Measurements from ENCODE around the gene CLIP1. TPM values are rescaled to one million over a fixed set of nuclear protein-coding genes. Genes with fewer than 3 reads are reported as not detected.

The CLIP1 gene
- total and polyA plus RNA-seq, 5 donors from 2014 or later, result 17.1 to 99.8 (median 18.8) TPM

- Mint-ChIP-seq H3K4me3 (no peak overlapping the region), H3K9me3 (no peaks in the 10 kb centered on the region), H3K27ac (no peak overlapping the region), H3K4me1 (no peaks in the 10 kb centered on the region), H3K36me3 (peaks cover 24% of the 10 kb centered on the region), H3K27me3 (no peaks in the 10 kb centered on the region)
- no peak for ATAC-seq (ENCODE audit: low read depth in 2 of 2)
- Histone ChIP-seq H3K27ac (ENCODE audit: insufficient read depth, low read length, poor library complexity, severe bottlenecking) (no peak overlapping the region), H3K4me3 (ENCODE audit: low read depth, low read length) (no peak overlapping the region), H3K27me3 (ENCODE audit: control insufficient read depth, insufficient read depth, low read length) (no peaks in the 10 kb centered on the region), H3K9me3 (ENCODE audit: control insufficient read depth in 2 of 2, low read length in 2 of 2) (no peaks in the 10 kb centered on the region), H3K36me3 (ENCODE audit: control insufficient read depth, insufficient read depth, low read length) (peaks cover 51% of the 10 kb centered on the region), H3K4me1 (ENCODE audit: control insufficient read depth, insufficient read depth, low read length, poor library complexity, severe bottlenecking) (no peaks in the 10 kb centered on the region)
- DNase-seq, result no peak
Measured at GRCh38 chr12:122311696-122312095, 110.8 kb downstream of the CLIP1 start.

DNA sequence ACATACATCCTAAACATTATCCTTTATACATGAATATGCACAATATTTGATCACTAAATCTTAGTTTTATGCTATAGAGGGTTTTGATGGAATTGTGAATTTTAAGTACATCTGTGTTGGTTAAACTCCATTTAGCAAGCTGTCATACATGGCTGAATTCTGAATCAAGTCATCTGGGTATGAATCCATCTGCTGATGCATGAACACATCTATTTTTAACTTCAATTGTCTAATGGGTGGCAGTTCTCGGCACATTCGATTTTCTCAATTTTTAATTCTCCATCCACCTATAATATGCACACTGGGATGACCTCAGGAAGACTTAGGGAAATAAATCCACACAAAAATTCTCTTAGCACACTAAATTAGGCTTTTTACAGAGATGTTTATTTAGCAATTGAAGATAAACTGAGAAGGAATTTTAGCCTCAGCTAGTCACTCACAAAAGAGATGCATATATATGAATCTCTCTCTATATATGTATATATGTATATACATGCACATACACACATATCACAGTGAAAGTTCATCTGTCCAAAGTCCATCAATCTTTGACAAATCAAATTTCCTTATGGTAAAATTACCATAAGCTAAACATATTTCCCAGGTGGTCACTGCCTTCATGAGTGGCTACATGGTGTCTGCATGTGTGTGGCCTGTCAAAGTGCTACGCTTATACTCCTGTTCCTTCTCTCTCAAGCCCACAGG, 111.7 kb downstream of the CLIP1 start:
- peaks cover 26% of the 10 kb centered on the region for H3K36me3 Mint-ChIP-seq

DNA sequence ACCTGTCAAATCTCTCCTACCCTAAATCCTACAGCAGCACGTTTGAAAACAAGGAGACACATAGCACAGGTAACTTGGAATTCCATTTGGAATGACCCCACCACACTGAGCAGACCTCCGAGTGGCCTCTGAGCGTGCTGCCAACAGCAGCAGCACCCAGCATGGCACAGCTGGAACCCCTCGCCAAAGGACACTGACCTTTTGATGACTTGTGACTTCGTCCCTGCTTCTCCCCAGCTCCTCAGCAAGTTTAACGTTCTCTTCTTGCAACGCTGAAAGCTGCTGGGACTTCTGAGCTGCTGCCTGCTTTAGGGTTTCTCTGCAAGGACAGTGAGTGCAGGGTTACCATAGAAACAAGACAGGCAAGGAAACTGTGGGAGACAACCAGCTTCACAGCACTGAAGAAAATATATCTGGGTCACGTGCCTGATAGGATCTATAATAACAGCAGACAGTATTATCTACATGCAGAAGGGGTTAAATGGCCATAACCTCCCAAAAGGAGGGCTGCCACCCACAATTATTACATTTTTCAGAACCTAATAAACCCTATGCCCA, 112.8 kb downstream of the CLIP1 start:
- H3K4me3 Mint-ChIP-seq, result no peak overlapping the region
- Histone ChIP-seq H3K4me1 (ENCODE audit: control insufficient read depth, insufficient read depth, low read length, poor library complexity, severe bottlenecking) (no peaks in the 10 kb centered on the region), H3K27ac (ENCODE audit: insufficient read depth, low read length, poor library complexity, severe bottlenecking) (no peak overlapping the region), H3K27me3 (ENCODE audit: control insufficient read depth, insufficient read depth, low read length) (no peaks in the 10 kb centered on the region), H3K36me3 (ENCODE audit: control insufficient read depth, insufficient read depth, low read length) (peaks cover 46% of the 10 kb centered on the region), H3K9me3 (ENCODE audit: control insufficient read depth in 2 of 2, low read length in 2 of 2) (no peaks in the 10 kb centered on the region), H3K4me3 (ENCODE audit: low read depth, low read length) (no peak overlapping the region)
- ATAC-seq (ENCODE audit: low read depth in 2 of 2), result no peak
- no peaks in the 10 kb centered on the region for H3K4me1 Mint-ChIP-seq
- H3K36me3 Mint-ChIP-seq, result peaks cover 22% of the 10 kb centered on the region
- H3K27ac Mint-ChIP-seq, result peak overlapping the region in 1 of 3 donors; percentile 40
- DNase-seq, result no peak
- no peaks in the 10 kb centered on the region for H3K27me3 Mint-ChIP-seq
- no peaks in the 10 kb centered on the region for H3K9me3 Mint-ChIP-seq

More for the DNA sequence above, 111.7 kb downstream of the CLIP1 start:
- DNase-seq (no peak), ATAC-seq (ENCODE audit: low read depth in 2 of 2) (no peak)
- H3K9me3 ChIP-seq (ENCODE audit: control insufficient read depth in 2 of 2, low read length in 2 of 2), result no peaks in the 10 kb centered on the region
- no peak overlapping the region for H3K4me3 ChIP-seq (ENCODE audit: low read depth, low read length)
- Mint-ChIP-seq H3K4me3 (no peak overlapping the region), H3K9me3 (no peaks in the 10 kb centered on the region), H3K27ac (peak overlapping the region in 1 of 3 donors; percentile 69), H3K4me1 (no peaks in the 10 kb centered on the region), H3K27me3 (no peaks in the 10 kb centered on the region)
- H3K36me3 ChIP-seq (ENCODE audit: control insufficient read depth, insufficient read depth, low read length), result peaks cover 49% of the 10 kb centered on the region
- no peaks in the 10 kb centered on the region for H3K27me3 ChIP-seq (ENCODE audit: control insufficient read depth, insufficient read depth, low read length)
- H3K4me1 ChIP-seq (ENCODE audit: control insufficient read depth, insufficient read depth, low read length, poor library complexity, severe bottlenecking), result no peaks in the 10 kb centered on the region
- H3K27ac ChIP-seq (ENCODE audit: insufficient read depth, low read length, poor library complexity, severe bottlenecking), result no peak overlapping the region

- H3K36me3 ChIP-seq (ENCODE audit: control insufficient read depth, insufficient read depth, low read length), result peaks cover 50% of the 10 kb centered on the region
- H3K36me3 Mint-ChIP-seq, result peaks cover 20% of the 10 kb centered on the region
- H3K9me3 Mint-ChIP-seq, result no peaks in the 10 kb centered on the region
- no peaks in the 10 kb centered on the region for H3K4me1 ChIP-seq (ENCODE audit: control insufficient read depth, insufficient read depth, low read length, poor library complexity, severe bottlenecking)
- H3K4me3 ChIP-seq (ENCODE audit: low read depth, low read length), result no peak overlapping the region
- no peaks in the 10 kb centered on the region for H3K27me3 Mint-ChIP-seq
- DNase-seq (no peak), ATAC-seq (ENCODE audit: low read depth in 2 of 2) (no peak)
- no peak overlapping the region for H3K4me3 Mint-ChIP-seq
- no peaks in the 10 kb centered on the region for H3K4me1 Mint-ChIP-seq
- no peaks in the 10 kb centered on the region for H3K9me3 ChIP-seq (ENCODE audit: control insufficient read depth in 2 of 2, low read length in 2 of 2)
- H3K27ac Mint-ChIP-seq, result no peak overlapping the region
- H3K27ac ChIP-seq (ENCODE audit: insufficient read depth, low read length, poor library complexity, severe bottlenecking), result no peak overlapping the region
- no peaks in the 10 kb centered on the region for H3K27me3 ChIP-seq (ENCODE audit: control insufficient read depth, insufficient read depth, low read length)
Measured at GRCh38 chr12:122308811-122309210, 113.7 kb downstream of the CLIP1 start.

DNA sequence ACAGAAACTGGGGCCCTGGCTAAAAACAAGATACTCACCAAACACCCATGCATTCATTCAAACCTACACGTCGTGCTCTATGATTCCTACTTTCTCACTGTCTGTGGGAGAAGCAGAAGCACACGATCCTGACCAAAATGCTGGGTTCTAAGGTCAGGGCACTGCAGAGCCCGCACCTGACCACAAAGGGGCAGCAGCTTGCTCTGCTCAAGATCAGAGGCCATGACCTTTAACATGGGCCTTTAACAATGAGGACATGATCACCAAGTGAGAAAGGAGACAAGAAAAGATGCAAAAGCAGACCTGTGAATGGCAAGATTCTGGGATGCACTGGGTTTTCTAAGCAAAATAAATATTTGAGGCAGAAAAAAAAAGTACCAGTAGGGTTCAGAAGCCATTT, 116.1 kb downstream of the CLIP1 start:
- H3K27ac ChIP-seq (ENCODE audit: insufficient read depth, low read length, poor library complexity, severe bottlenecking), result no peak overlapping the region
- Mint-ChIP-seq H3K9me3 (no peaks in the 10 kb centered on the region), H3K4me1 (peaks cover 0 to 6% (median 3%) of the 10 kb centered on the region in 4 donors), H3K36me3 (peaks cover 28% of the 10 kb centered on the region), H3K27me3 (no peaks in the 10 kb centered on the region), H3K27ac (peak overlapping the region in 1 of 3 donors; percentile 68), H3K4me3 (no peak overlapping the region)
- no peaks in the 10 kb centered on the region for H3K27me3 ChIP-seq (ENCODE audit: control insufficient read depth, insufficient read depth, low read length)
- H3K36me3 ChIP-seq (ENCODE audit: control insufficient read depth, insufficient read depth, low read length), result peaks cover 59% of the 10 kb centered on the region
- H3K4me1 ChIP-seq (ENCODE audit: control insufficient read depth, insufficient read depth, low read length, poor library complexity, severe bottlenecking), result no peaks in the 10 kb centered on the region
- no peaks in the 10 kb centered on the region for H3K9me3 ChIP-seq (ENCODE audit: control insufficient read depth in 2 of 2, low read length in 2 of 2)
- DNase-seq (peak in 1 of 3 donors; percentile 5), ATAC-seq (ENCODE audit: low read depth in 2 of 2) (no peak)
- H3K4me3 ChIP-seq (ENCODE audit: low read depth, low read length), result no peak overlapping the region

DNA sequence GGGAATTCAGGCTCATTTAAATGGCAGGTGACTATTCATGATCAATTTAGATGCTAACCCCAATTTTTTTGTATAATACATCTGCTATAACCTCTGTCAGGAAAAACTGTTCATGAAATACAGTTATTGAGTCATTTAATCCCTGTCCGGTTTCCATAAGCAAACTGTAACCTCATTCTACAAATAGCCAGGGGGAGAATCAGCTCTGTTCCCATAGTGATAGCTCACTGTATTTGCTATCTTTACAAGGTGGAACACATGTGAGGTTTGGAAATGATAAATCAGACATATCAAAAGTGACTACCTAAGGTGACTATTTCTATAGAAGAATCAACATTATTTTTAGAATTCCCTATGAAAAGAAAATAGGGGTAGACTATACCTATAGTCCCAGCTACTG, 117.5 kb downstream of the CLIP1 start:
- Histone ChIP-seq H3K9me3 (ENCODE audit: control insufficient read depth in 2 of 2, low read length in 2 of 2) (no peaks in the 10 kb centered on the region), H3K27me3 (ENCODE audit: control insufficient read depth, insufficient read depth, low read length) (no peaks in the 10 kb centered on the region), H3K36me3 (ENCODE audit: control insufficient read depth, insufficient read depth, low read length) (peaks cover 56% of the 10 kb centered on the region), H3K4me3 (ENCODE audit: low read depth, low read length) (no peak overlapping the region), H3K27ac (ENCODE audit: insufficient read depth, low read length, poor library complexity, severe bottlenecking) (no peak overlapping the region), H3K4me1 (ENCODE audit: control insufficient read depth, insufficient read depth, low read length, poor library complexity, severe bottlenecking) (no peaks in the 10 kb centered on the region)
- H3K27me3 Mint-ChIP-seq, result no peaks in the 10 kb centered on the region
- no peaks in the 10 kb centered on the region for H3K9me3 Mint-ChIP-seq
- H3K4me1 Mint-ChIP-seq, result peaks cover 0 to 16% (median 3%) of the 10 kb centered on the region in 4 donors
- DNase-seq (no peak), ATAC-seq (ENCODE audit: low read depth in 2 of 2) (no peak)
- H3K36me3 Mint-ChIP-seq, result peaks cover 36% of the 10 kb centered on the region
- no peak overlapping the region for H3K4me3 Mint-ChIP-seq
- H3K27ac Mint-ChIP-seq, result no peak overlapping the region

GRCh38 chr12:122303068-122303467, 119.4 kb downstream of the CLIP1 start:
- Histone ChIP-seq H3K27me3 (ENCODE audit: control insufficient read depth, insufficient read depth, low read length) (no peaks in the 10 kb centered on the region), H3K36me3 (ENCODE audit: control insufficient read depth, insufficient read depth, low read length) (peaks cover 47% of the 10 kb centered on the region), H3K4me3 (ENCODE audit: low read depth, low read length) (no peak overlapping the region), H3K9me3 (ENCODE audit: control insufficient read depth in 2 of 2, low read length in 2 of 2) (no peaks in the 10 kb centered on the region), H3K4me1 (ENCODE audit: control insufficient read depth, insufficient read depth, low read length, poor library complexity, severe bottlenecking) (no peaks in the 10 kb centered on the region), H3K27ac (ENCODE audit: insufficient read depth, low read length, poor library complexity, severe bottlenecking) (no peak overlapping the region)
- H3K9me3 Mint-ChIP-seq, result no peaks in the 10 kb centered on the region
- no peaks in the 10 kb centered on the region for H3K27me3 Mint-ChIP-seq
- ATAC-seq (ENCODE audit: low read depth in 2 of 2) (no peak), DNase-seq (no peak)
- no peak overlapping the region for H3K4me3 Mint-ChIP-seq
- H3K36me3 Mint-ChIP-seq, result peaks cover 43% of the 10 kb centered on the region
- peaks cover 0 to 16% (median 3%) of the 10 kb centered on the region in 4 donors for H3K4me1 Mint-ChIP-seq
- H3K27ac Mint-ChIP-seq, result peak overlapping the region; percentile 1 to 82 (median 9)

Data from CD4-positive, CD25-positive, alpha-beta regulatory T cell (primary cell).